ENCODE data around the gene STAT5A.
"Not testable (repeated sequence)": the region's sequence is repeated elsewhere in the genome, so short reads cannot be mapped to it uniquely, and the experiment has no call there.

STAT5A gene

DNA sequence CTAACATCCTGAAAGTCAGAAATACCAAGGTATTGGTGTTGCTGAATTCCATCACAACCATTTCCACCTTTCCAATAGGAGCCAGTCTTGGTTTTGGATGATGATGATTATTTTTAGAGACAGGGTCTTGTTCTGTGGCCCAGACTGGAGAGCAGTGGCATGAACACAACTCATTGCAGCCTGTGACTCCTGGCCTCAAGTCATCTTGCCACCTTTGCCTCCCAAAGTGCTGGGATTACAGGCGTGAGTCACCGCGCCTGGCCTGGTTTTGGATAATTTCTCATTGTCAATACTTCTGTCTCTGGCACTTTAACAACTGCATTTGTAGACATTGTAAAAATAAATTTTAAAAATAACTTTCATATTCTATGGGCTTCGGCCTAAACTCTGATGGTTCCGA, 34.7 kb upstream of the STAT5A start:
- Histone ChIP-seq H3K4me3 (ENCODE audit: low read depth in 1 of 2, low read length in 2 of 2) (no peak overlapping the region), H2AFZ (ENCODE audit: low read depth, low read length) (no peak overlapping the region), H3K4me2 (ENCODE audit: insufficient read depth, low read length) (no peak overlapping the region), H3K27me3 (ENCODE audit: insufficient read depth, low read length, poor library complexity) (no peaks in the 10 kb centered on the region), H3K27ac (ENCODE audit: low read length) (no peak overlapping the region), H3K36me3 (ENCODE audit: insufficient read depth, low read length) (no peaks in the 10 kb centered on the region), H4K20me1 (ENCODE audit: insufficient read depth, low read length) (peaks cover 2% of the 10 kb centered on the region; the same call in 1 of the 2 replicates), H3K79me2 (ENCODE audit: insufficient read depth, low read length) (peaks cover 52% of the 10 kb centered on the region), H3K9ac (ENCODE audit: low read depth, low read length) (no peak overlapping the region), H3K4me1 (ENCODE audit: insufficient read depth, low read length) (peaks cover 13% of the 10 kb centered on the region; the same call in 1 of the 2 replicates), H3K9me3 (ENCODE audit: insufficient read depth, low read length, severe bottlenecking) (no peaks in the 10 kb centered on the region)
- ATAC-seq (ENCODE audit: insufficient read depth, low read depth) (no peak), DNase-seq (no peak)
- TF ChIP-seq, protein P1, sequence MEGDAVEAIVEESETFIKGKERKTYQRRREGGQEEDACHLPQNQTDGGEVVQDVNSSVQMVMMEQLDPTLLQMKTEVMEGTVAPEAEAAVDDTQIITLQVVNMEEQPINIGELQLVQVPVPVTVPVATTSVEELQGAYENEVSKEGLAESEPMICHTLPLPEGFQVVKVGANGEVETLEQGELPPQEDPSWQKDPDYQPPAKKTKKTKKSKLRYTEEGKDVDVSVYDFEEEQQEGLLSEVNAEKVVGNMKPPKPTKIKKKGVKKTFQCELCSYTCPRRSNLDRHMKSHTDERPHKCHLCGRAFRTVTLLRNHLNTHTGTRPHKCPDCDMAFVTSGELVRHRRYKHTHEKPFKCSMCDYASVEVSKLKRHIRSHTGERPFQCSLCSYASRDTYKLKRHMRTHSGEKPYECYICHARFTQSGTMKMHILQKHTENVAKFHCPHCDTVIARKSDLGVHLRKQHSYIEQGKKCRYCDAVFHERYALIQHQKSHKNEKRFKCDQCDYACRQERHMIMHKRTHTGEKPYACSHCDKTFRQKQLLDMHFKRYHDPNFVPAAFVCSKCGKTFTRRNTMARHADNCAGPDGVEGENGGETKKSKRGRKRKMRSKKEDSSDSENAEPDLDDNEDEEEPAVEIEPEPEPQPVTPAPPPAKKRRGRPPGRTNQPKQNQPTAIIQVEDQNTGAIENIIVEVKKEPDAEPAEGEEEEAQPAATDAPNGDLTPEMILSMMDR (IDR thresholded peaks at IDR 0.05; ENCODE audit: borderline replicate concordance, extremely low read depth, low read length, poor library complexity, severe bottlenecking) = no peak
- no peak for TF ChIP-seq EZH2 (IDR thresholded peaks at IDR 0.05; ENCODE audit: borderline replicate concordance, low read depth, low read length, severe bottlenecking)

- Histone ChIP-seq H3K4me2 (ENCODE audit: insufficient read depth, low read length) (no peak overlapping the region), H3K9ac (ENCODE audit: low read depth, low read length) (no peak overlapping the region), H3K79me2 (ENCODE audit: insufficient read depth, low read length) (peaks cover 37% of the 10 kb centered on the region), H3K4me1 (ENCODE audit: insufficient read depth, low read length) (no peaks in the 10 kb centered on the region), H3K27me3 (ENCODE audit: insufficient read depth, low read length, poor library complexity) (no peaks in the 10 kb centered on the region), H3K27ac (ENCODE audit: low read length) (no peak overlapping the region), H3K9me3 (ENCODE audit: insufficient read depth, low read length, severe bottlenecking) (no peaks in the 10 kb centered on the region), H4K20me1 (ENCODE audit: insufficient read depth, low read length) (peaks cover 2% of the 10 kb centered on the region; the same call in 1 of the 2 replicates), H3K4me3 (ENCODE audit: low read depth in 1 of 2, low read length in 2 of 2) (no peak overlapping the region), H2AFZ (ENCODE audit: low read depth, low read length) (no peak overlapping the region), H3K36me3 (ENCODE audit: insufficient read depth, low read length) (no peaks in the 10 kb centered on the region)
- ATAC-seq (ENCODE audit: insufficient read depth, low read depth) (no peak), DNase-seq (no peak)
- no peak for TF ChIP-seq EZH2 (IDR thresholded peaks at IDR 0.05; ENCODE audit: borderline replicate concordance, low read depth, low read length, severe bottlenecking)
Measured at GRCh38 chr17:42255445-42255844, 32.9 kb upstream of the STAT5A start.

DNA sequence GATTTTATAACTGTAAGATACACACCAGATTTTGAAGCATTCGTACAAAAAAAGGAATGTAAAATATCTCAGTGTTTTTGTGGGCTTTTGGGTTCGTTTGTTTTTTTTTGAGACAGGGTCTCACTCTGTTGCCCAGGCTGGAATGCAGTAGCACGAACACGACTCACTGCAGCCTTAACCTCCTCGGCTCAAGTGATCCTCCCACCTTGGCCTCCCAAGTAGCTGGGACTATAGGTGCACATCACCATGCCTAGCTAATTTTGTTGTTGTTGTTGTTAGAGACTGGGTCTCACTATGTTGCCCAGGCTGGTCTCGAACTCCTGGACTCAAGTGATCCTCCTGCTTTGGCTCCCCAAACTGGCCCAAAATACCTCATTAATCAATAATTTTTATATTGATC, 28.0 kb upstream of the STAT5A start:
- no peak overlapping the region for H3K4me3 ChIP-seq (ENCODE audit: low read depth in 1 of 2, low read length in 2 of 2)
- no peak overlapping the region for H3K4me2 ChIP-seq (ENCODE audit: insufficient read depth, low read length)
- H2AFZ ChIP-seq (ENCODE audit: low read depth, low read length) = no peak overlapping the region
- no peak for DNase-seq
- no peaks in the 10 kb centered on the region for H3K27me3 ChIP-seq (ENCODE audit: insufficient read depth, low read length, poor library complexity)
- H3K9ac ChIP-seq (ENCODE audit: low read depth, low read length) = no peak overlapping the region
- H3K36me3 ChIP-seq (ENCODE audit: insufficient read depth, low read length) = no peaks in the 10 kb centered on the region
- H3K9me3 ChIP-seq (ENCODE audit: insufficient read depth, low read length, severe bottlenecking) = no peaks in the 10 kb centered on the region
- TF ChIP-seq, protein P1 (IDR thresholded peaks at IDR 0.05; ENCODE audit: borderline replicate concordance, extremely low read depth, low read length, poor library complexity, severe bottlenecking) = no peak
- TF ChIP-seq EZH2 (IDR thresholded peaks at IDR 0.05; ENCODE audit: borderline replicate concordance, low read depth, low read length, severe bottlenecking) = no peak
- H3K4me1 ChIP-seq (ENCODE audit: insufficient read depth, low read length) = no peaks in the 10 kb centered on the region
- no peak overlapping the region for H3K27ac ChIP-seq (ENCODE audit: low read length)
- H4K20me1 ChIP-seq (ENCODE audit: insufficient read depth, low read length) = peaks cover 3% of the 10 kb centered on the region; the same call in 1 of the 2 replicates
- no peak for ATAC-seq (ENCODE audit: insufficient read depth, low read depth)
- H3K79me2 ChIP-seq (ENCODE audit: insufficient read depth, low read length) = peaks cover 33% of the 10 kb centered on the region

GRCh38 chr17:42264366-42264765, 23.9 kb upstream of the STAT5A start:
- H3K4me3 ChIP-seq (ENCODE audit: low read depth in 1 of 2, low read length in 2 of 2); H3K36me3 ChIP-seq (ENCODE audit: insufficient read depth, low read length); H3K9ac ChIP-seq (ENCODE audit: low read depth, low read length); H4K20me1 ChIP-seq (ENCODE audit: insufficient read depth, low read length); H3K27me3 ChIP-seq (ENCODE audit: insufficient read depth, low read length, poor library complexity); H3K4me2 ChIP-seq (ENCODE audit: insufficient read depth, low read length); H2AFZ ChIP-seq (ENCODE audit: low read depth, low read length); ATAC-seq (ENCODE audit: insufficient read depth, low read depth); H3K9me3 ChIP-seq (ENCODE audit: insufficient read depth, low read length, severe bottlenecking); H3K27ac ChIP-seq (ENCODE audit: low read length); DNase-seq; H3K4me1 ChIP-seq (ENCODE audit: insufficient read depth, low read length): not testable (repeated sequence)
- H3K79me2 ChIP-seq (ENCODE audit: insufficient read depth, low read length) = peaks cover 54% of the 10 kb centered on the region

Measured in DND-41 (cell line).